Dedifferentiated amniotic fluid mesenchymal stem cell (primary cell): ENCODE measurements around the gene GRB10.
A peak's percentile ranks its signal among the peaks of the same experiment; 100 is the strongest.

Experiments used
- DNase-seq: peaks from one replicate; pipeline ENCODE4 v3.0.0-alpha.2; 2016; ENCODE audit errors: extremely low spot score

Gene GRB10

DNA sequence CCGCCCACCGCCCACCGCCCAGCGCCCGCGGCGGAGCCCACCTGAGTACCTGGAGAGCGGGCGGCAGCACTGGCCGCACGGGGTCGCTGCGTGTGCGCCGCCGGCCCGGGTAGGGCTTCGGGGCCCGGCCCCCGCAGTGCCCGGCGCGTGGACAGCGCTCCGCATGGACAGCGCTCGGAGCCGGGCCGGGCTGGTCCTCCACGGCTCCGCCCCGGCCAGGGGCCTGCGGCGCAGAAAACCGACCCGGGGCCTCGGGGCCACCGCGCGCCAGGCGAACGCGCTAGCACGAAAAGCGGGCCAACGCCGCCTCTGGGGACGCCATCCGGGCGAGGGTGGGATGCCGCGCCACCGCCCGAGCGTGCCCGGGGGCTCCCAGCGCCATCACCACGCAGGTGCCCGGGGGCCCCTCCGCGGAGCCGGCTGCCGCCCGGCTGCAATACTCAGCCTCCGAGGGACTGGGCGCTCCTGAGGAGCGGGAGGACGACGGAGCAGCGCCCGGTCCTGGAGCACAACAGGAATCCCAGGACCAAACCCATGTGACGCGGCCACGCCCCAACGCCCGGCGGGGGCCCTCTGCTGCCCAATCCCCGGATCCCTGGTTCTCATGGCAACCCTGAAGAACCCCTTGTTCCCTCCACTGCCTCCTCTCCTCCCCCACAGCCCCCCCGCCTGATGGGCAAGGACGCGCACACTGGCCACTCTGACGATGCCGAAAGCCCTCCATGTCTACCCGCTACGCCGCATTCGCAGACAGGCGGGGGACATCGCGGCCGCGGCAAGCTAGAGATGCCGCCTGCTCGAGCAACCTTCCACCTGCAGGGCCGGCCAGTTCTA is at the start of gene GRB10:
Gene GRB10, minus strand, starts transcription at position 522 of the 834 bp plus-strand sequence. CDS start 50,574 bp downstream, outside the sequence.
- no peak for DNase-seq

DNA sequence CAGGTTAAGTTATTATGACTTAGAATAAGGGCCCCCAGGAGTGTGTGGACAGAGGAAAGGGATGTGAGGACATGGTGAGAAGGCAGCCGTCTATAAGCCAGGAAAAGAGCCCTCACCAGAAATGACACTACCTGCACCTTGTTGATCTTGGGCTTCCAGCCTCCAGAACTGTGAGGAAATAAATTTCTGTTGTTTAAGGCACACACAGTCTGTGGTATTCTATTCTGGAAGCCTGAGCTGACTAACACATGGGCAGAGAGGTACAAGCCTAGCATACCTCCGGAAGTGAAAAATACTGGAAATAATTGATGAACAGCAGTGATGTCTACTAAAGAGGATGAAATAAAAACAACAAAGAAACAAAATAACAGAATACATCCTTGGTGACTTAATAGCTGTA is 46.1 kb upstream of the GRB10 start:
- no peak for DNase-seq

DNA sequence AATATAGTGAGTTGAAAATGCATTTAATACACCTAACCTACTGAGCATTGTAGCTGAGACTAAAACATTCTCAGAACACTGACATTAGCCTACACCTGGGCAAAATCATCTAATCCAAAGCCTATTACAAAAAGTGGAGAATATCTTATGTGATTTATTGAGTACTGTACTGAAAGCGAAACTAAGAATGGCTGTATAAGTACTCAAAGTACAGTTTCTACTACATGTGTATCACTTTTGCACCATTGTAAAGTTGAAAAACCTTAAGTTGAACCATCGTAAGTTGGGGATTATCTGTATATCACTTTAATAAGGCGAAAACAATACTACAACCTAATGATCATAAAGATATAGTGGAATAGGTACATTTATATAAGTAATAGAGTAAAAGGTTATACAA is 45.4 kb upstream of the GRB10 start:
- no peak for DNase-seq

DNA sequence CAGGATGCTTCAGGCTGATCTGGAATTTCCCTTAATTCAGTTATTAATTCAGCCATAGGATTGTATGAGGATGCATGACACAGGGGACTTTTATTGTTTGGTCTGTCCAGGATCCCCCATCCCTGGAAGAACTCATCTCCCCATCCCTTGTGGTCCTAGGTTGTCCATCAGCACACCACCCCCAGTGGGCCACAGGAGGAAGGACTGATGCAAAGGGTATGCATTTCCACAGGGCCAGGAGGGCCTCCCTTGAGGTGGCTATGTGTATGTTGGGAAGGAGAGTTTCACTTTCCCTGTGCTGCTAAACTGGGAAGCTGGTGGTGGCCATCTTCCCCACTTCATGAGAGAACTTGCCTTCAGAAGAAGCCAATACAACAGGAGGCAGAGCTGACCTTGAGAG is 44.6 kb upstream of the GRB10 start:
- DNase-seq = no peak

- DNase-seq = peak; percentile 37
These were observed 43.9 kb upstream of the GRB10 start for GRCh38 chr7:50826371-50827172.

- no peak for DNase-seq
These were observed 42.8 kb upstream of the GRB10 start for GRCh38 chr7:50825465-50825864.

DNA sequence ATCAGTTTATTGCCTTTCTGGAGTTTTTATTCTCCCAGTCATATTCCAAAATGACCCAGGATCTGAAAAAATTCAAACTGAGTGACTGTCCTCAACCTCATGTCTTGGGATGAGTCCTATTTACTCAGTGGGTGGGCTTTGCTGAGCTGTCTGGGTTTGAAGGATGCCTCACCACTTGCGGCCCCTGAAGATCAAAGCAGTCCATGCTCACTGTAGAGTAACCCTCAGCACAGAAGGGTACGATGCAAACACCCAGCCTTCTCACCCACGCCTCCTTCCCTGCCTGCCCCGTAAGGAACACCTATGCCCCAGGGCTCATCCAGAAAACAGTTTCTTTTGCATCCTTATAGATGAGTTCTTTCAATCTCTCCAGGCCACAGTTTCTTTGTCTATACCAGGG is 42.2 kb upstream of the GRB10 start:
- no peak for DNase-seq

DNA sequence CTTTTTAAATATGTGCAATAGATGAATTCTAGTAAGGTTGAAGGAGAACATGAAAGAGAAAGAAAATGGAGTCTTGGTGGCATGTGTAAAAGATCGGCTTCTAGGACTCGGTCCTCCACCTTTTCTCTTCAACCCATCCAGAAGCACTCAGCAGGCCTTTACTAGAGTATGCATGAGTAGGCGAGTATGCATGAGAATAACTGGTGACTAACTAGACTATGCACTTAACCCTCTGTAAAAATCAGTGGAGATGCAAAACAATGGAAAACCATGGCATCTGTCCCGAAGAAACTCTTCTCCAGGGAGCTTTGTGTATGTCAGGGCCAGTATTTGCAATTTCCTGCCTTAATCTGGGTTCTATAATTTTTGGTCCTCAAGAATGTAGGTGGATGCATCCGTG is 40.0 kb upstream of the GRB10 start:
- no peak for DNase-seq

DNA sequence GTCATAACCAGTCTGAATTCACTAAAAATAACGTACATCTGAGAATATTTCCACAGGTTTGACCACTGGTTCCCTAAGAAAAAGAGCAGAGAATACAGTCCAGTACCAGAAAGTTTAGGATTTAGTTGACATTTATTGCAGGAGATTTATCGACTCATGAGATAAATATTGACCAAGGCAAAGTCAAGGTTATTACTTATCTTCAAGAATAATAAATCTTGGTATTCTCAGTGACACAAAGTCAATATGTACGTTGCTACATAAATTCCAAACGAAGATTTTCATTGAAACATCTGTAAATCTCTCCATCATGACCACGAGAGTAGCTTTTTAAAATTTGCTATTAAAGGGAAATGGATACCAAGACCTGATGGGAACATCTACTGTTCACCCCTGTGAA is 39.4 kb upstream of the GRB10 start:
- DNase-seq = no peak

- no peak for DNase-seq
These were observed 38.8 kb upstream of the GRB10 start for GRCh38 chr7:50821457-50822008.

DNA sequence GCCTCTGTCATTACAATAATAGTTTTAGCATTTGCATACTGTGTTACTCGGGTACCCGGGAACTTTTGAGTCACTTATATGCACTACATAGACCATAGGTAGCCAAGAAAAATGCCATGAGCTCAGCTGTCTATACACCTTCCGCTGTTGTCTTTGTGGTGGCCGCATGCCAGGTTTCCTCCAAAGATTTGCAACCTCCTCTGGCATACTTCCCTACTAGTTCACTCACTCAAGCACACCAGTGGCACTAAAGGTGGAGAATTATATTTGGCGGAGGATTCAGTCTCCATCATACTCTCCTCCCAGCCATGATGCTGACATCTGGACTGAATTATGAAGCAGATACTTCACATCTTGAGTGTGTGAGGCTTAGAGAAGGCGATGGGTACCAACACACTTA is 35.6 kb upstream of the GRB10 start:
- DNase-seq = no peak

- DNase-seq = no peak
These were observed 34.9 kb upstream of the GRB10 start for GRCh38 chr7:50817561-50817960.

DNA sequence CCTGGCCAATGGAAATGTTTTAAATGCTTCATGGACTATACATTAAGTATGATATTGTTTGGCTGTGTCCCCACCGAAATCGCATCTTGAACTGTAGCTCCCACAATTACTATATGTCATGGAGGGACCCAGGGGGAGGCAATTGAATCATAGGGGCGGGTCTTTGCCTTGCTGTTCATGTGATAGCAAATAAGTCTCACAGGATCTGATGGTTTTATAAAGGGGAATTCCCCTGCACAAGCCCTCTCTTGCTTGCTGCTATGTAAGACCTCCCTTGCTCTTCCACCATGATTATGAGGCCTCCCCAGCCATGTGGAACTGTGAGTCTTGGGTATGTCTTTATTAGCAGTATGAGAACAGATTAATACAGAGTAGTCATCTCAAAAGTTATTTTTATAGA is 32.4 kb upstream of the GRB10 start:
- DNase-seq = no peak

DNA sequence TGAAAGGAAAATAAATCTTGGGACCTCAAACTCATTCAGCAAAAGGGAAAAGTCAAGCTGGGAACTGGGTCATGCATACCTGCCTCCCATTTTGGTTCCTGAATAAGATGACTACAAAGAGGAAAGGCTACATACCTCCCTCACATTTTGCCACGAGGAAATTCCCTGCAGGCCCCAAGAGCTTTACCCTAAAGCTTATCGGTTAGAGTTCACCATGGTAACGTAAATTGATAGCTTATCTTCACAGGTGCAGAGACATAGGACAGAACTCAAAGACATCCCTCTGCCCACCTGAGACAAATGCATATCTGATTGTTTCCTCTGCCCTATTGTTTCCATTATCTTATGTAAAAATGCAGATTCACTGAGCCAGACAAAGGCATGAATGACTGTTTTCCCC is 31.5 kb upstream of the GRB10 start:
- DNase-seq = no peak

DNA sequence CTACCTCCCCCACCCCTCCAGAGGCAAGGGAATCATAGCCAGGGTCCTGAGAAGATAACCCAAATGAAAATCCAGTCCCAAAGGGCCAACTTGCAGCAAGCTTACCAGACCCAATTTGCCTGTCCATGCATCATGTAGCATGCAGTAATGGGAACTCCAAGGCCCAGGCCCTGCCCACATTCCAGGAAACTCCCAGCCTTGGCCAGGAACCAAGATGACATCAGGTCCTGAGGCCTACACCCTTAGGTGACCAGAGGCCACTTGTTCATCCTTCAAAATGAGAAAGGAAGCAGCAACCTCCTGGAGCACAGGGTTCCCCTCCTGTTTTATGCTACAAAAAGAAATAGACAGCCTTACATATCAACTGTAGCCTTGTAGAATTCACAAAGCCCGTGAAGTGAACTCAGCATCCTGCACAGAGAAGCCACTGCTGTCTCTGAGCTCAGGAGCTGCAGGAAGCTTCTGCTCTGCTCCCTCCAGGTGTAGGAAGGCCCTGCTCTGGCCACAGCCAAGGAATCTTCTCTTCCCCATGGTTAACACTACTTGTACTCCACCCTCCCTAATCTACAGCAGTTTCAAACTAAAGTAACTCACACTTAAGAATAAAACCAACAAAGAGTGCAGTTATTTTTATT is 30.3 kb upstream of the GRB10 start:
- peak; percentile 87 for DNase-seq

DNA sequence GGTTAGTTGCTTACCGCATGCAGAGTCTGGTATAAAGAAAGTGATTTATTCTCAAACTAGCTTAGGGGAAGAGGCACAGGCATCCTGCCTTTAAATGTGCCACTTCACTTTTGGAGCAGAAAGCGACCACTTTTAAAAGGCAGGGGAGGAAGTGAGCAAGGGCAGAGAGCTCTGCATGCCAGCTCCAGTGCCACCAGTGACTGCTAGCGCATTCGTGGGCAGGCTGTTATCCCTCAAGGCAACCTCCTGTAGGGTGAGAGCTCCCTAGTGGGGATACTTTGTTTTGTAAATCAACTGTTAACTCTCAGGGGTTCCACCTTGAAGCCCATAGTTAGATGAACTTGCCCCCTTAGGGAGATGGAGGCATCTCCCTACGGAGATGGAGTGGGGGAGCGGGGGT is 29.4 kb upstream of the GRB10 start:
- DNase-seq = no peak

GRCh38 chr7:50808282-50808888 is 25.7 kb upstream of the GRB10 start:
- no peak for DNase-seq

DNA sequence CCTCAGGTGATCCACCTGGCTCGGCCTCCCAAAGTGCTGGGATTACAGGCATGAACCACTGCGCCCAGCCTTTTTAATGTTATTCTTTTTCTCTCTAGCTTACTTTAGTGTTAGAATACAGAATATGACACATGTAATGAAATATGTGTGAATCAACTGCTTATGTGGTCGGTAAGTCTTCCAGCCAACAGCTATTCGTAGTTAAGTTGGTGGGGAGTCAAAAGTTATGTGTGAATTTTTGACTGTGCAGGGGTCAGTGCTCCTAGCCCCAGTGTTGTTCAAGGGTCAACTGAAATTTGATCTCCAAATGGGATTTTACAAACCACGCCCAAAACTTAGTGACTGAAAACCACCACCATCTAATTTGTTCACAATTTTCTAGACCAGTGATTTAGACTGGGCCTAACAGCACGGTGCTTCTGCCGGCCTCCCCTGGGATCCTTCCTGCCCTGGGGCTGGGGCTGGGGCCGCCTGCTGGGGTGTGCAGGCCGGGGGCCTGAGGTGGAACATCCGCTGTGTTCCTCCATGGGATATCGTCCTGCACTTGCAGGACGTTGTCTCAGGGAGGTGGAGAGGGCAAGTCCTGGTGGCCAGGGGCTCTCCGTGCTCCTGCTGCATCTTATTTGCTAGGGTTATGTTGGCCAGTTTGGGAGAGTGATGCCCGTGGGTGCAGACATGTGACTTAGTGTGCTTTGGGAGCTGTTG is 24.5 kb upstream of the GRB10 start:
- no peak for DNase-seq

DNA sequence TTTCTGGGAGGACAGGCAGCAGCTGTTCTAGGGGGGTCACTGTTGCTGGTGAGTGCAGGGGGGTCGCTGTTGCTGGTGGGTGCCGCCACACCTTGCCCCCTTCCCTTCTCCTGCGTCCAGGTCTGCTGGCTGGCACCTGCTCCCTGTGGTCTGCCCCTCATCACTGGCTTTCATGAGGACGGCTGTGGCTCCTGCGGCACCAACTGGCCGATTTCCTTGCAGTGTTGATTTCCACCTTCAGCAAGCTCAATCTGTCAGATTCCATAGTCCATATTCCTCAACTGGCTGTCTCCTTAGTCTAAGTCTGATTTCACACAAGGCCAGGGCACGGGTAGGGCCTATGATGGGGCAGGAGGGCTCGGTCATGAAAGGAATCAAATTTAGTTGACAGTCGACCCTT is 23.4 kb upstream of the GRB10 start:
- DNase-seq = no peak

GRCh38 chr7:50805447-50806125 is 22.9 kb upstream of the GRB10 start:
- DNase-seq = no peak
